GM18502 (cell line): ENCODE results near the gene SCAPER.

Experiments
- ATAC-seq: cut with Tn5 transposase; IDR thresholded peaks from one replicate; pipeline ENCODE4 v1.9.1; 2021; ENCODE audit warnings: mild to moderate bottlenecking; ENCODE audit not compliant: unreplicated experiment, poor library complexity

SCAPER gene

DNA sequence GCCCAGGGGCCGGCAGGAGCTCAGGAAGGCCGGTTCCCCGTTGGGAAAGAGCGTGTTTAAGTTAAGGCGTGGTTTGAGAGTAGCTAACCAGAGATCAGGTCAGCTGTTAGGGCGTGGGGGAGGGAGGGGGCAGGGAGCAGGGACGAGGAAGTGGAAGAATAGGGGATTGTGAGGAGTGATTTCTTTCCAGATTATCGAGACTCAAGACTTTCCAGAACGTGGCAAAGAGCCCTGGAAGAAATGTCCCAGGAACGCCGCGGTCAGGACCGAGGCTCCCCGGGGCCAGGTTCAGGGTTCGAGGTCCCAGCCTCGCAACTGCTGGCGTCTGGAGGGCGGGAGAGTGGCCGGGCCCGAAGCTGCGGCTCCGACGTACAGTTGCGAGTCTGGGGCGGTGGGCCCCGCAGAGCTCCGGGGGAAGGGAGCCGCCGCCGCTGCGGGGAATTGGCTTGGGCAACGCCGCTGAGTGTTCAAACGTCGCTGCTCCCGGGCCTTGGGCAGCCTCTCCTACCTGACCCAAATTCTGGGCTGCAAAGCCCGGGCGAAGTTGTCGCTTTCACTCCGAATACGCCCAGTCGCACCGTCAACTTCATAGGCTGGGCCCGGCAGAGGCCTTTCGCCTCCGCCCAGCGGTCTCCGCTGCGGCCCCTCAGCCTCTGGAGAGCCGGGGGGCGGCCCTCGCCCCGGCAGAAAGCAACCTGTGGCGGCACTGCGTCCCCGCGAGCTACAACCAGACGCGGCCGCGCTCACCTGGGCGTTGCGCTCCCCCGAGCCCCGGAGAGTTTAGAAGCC, 559.1 kb downstream of the SCAPER start:
- no peak for ATAC-seq

DNA sequence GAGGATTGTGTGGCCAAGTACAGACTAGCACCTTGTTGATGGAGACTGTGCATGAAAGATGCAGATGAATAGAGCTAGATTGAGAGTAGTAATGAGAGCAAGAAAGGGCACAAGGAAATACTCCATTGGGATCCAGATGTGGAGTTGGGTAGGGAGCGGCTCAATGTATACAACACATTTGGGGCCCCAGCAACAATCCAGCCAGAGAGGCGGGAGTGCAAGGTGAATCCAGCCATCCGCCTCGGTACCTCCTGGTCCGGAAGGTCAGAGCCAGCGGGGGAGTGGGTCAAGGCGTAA, 559.6 kb downstream of the SCAPER start:
- ATAC-seq, result no peak

- no peak for ATAC-seq
These were observed 560.1 kb downstream of the SCAPER start for GRCh38 chr15:76344893-76345582.

DNA sequence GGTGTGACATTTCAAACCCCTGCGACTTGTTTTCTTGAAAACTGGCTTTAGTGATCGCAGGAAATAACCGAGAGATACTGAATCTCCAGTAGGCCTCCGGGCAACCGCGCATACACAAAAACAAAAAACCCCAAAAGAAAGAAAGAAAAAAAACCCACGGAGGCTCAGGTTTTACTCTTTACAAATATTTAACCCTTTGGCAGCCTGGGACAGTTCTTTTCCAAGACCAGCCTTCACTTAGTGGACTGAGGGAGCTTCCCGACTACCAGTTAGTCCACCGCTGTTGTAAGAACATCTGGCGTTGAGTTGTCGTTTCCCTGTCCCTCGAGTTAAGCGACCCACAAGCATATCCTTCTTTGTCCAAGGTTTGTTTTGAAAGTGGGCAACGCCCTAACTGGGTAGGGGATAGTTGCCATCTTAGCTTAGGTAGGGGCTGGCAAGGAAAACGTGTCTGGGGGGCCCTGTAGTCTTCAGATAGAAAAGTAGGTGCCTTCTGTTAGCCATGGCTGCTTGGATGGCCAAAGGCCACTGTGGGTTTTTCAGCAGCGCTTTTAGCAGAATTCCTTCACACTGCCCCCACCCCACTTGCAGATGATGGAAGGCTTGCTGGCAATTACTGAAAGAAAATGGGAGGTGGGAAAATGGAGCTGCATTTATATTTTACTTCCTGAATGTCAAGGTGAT, 561.7 kb downstream of the SCAPER start:
- ATAC-seq, result no peak

GRCh38 chr15:76342382-76343201, 562.5 kb downstream of the SCAPER start:
- no peak for ATAC-seq

GRCh38 chr15:76342058-76342381, 563.1 kb downstream of the SCAPER start:
- no peak for ATAC-seq

DNA sequence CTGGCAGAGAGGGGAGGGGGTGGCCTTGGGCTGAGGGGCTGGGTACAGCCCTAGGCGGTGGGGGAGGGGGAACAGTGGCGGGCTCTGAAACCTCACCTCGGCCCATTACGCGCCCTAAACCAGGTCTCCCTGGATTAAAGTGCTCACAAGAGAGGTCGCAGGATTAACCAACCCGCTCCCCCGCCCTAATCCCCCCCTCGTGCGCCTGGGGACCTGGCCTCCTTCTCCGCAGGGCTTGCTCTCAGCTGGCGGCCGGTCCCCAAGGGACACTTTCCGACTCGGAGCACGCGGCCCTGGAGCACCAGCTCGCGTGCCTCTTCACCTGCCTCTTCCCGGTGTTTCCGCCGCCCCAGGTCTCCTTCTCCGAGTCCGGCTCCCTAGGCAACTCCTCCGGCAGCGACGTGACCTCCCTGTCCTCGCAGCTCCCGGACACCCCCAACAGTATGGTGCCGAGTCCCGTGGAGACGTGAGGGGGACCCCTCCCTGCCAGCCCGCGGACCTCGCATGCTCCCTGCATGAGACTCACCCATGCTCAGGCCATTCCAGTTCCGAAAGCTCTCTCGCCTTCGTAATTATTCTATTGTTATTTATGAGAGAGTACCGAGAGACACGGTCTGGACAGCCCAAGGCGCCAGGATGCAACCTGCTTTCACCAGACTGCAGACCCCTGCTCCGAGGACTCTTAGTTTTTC, 563.6 kb downstream of the SCAPER start:
- ATAC-seq, result no peak

- no peak for ATAC-seq
These were observed 564.3 kb downstream of the SCAPER start for GRCh38 chr15:76340803-76341365.

- ATAC-seq, result no peak
These were observed 564.8 kb downstream of the SCAPER start for GRCh38 chr15:76340198-76340802.

- no peak for ATAC-seq
These were observed 565.6 kb downstream of the SCAPER start for GRCh38 chr15:76339305-76340197.

GRCh38 chr15:76338486-76339304, 566.4 kb downstream of the SCAPER start:
- ATAC-seq, result no peak

- no peak for ATAC-seq
These were observed 567.2 kb downstream of the SCAPER start for GRCh38 chr15:76337696-76338485.

DNA sequence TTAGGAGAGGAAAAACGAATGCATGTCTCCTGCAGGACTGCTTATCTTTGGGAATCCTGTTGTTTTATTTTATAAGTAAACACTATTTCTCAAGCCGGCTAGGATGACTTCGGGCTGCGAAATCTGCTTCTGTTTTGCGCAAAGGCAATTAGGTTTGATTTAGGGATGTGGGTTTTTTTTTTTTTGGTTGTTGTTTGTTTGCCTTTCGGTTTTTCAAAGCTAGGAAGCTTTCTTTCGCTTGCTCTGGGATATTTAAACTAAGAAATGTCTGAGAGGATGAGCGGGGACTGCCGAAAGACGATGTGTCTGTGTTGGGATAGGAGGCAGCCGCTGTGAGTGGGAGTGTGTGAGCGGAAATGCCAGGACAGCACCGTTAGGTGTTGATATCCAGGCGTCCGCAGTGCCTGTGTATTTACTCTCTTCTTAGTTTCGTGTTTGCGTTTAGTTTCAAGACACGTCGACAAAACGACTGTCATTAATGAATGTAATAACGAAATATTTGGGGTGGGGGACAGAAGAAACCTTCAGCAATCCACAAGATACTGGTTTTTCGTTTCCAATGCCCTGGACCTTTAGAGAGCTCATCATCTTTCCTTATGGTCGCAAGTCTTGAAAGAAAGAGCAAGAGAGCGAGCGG, 568.0 kb downstream of the SCAPER start:
- no peak for ATAC-seq

DNA sequence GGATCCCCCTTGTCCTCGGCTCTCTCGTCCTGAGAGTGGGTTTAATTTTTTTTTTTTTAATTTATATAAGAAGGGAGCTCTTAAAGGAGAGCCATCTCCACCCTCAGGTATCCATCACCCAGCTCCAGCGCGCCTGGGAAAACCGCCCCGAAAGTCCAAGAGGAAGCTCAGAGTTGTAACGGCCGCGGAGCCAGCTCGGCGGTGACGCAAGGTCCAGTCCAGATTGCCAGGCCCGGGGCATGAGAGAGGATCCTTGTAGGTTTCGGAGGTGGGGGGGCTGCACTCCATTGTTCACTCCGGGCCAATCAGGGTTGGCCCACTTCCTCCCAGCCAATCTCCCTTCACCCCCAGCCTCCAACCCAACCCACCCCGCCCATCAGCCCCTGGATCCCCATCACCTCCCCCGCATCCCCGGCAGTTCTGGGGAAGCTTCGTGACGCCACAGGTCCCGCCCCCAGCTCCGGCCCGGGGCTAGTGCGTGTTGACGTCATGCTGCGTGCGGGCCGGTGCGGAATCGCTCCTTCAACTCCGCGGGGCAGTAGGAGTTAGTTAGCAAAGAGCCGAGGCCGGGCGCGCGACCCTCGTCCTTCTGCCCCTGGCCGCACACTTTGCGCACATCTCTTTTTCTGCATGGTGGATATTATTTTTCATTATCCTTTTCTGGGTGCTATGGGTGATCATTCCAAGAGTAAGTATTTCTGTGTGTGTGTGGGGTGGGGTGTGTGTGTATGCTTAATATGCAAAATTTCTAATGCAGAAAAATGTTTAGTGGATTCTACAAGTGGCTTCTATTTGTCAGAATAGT, 568.7 kb downstream of the SCAPER start, which contains the start of gene ISL2:
Gene ISL2 (plus strand): TSS at position 520 of the 805 bp plus-strand sequence. CDS start 111 bp downstream, at position 631.
- peak; percentile 56 for ATAC-seq
